H9 (cell line): ENCODE results near the gene OLA1. TPM values are rescaled to one million over a fixed set of nuclear protein-coding genes. Genes with fewer than 3 reads are reported as not detected.

Source experiments
- DNase-seq: peaks from one replicate; pipeline ENCODE4 v3.0.0-alpha.2; 2017
- H2AFZ ChIP-seq: one replicate; pipeline ENCODE4 v1.6.1; 2013; ENCODE audit warnings: mild to moderate bottlenecking, low read length, control low read depth, moderate library complexity
- H2AK5ac ChIP-seq: 2 replicates; pipeline ENCODE4 v1.6.1; 2013; ENCODE audit warnings: low read length, control low read depth, mixed read lengths; ENCODE audit not compliant: insufficient read length
- H2BK120ac ChIP-seq: one replicate; pipeline ENCODE4 v1.6.1; 2013; ENCODE audit warnings: low read depth, mild to moderate bottlenecking, low read length, control low read depth, inconsistent platforms; ENCODE audit not compliant: poor library complexity, severe bottlenecking
- H2BK12ac ChIP-seq: 2 replicates; pipeline ENCODE4 v1.6.1; 2013; ENCODE audit warnings: low read length, control low read depth, mixed read lengths, low read depth; ENCODE audit not compliant: insufficient read length
- H2BK15ac ChIP-seq: 2 replicates; pipeline ENCODE4 v1.6.1; 2013; ENCODE audit warnings: low read depth, low read length, control low read depth
- H2BK20ac ChIP-seq: one replicate; pipeline ENCODE4 v1.6.1; 2013; ENCODE audit warnings: low read depth, mild to moderate bottlenecking, low read length, control low read depth, inconsistent platforms; ENCODE audit not compliant: poor library complexity, severe bottlenecking
- H2BK5ac ChIP-seq: 2 replicates; pipeline ENCODE4 v1.6.1; 2013; ENCODE audit warnings: low read length, control low read depth, mixed read lengths; ENCODE audit not compliant: insufficient read length
- H3K14ac ChIP-seq: 2 replicates; pipeline ENCODE4 v1.6.1; 2013; ENCODE audit warnings: low read length, control low read depth; ENCODE audit not compliant: insufficient read depth
- H3K18ac ChIP-seq: 2 replicates; pipeline ENCODE4 v1.6.1; 2013; ENCODE audit warnings: low read depth, mild to moderate bottlenecking, mixed read lengths, low read length, control low read depth; ENCODE audit not compliant: insufficient read length
- H3K23ac ChIP-seq: 2 replicates; pipeline ENCODE4 v1.6.1; 2013; ENCODE audit warnings: low read length, control low read depth, mixed read lengths, low read depth; ENCODE audit not compliant: insufficient read length
- H3K23me2 ChIP-seq: 2 replicates; pipeline ENCODE4 v1.6.1; 2013; ENCODE audit warnings: low read depth, mild to moderate bottlenecking, mixed read lengths, low read length, control low read depth; ENCODE audit not compliant: insufficient read length, poor library complexity, severe bottlenecking
- H3K27ac ChIP-seq: 2 replicates; pipeline ENCODE4 v1.5.1; 2013; ENCODE audit warnings: low read length, control low read depth, mixed read lengths, low read depth; ENCODE audit not compliant: insufficient read length
- H3K27me3 ChIP-seq: 2 replicates; pipeline ENCODE4 v1.6.1; 2013; ENCODE audit warnings: low read length, control low read depth, inconsistent platforms; ENCODE audit not compliant: insufficient read depth
- H3K4ac ChIP-seq: 2 replicates; pipeline ENCODE4 v1.6.1; 2013; ENCODE audit warnings: low read depth, mild to moderate bottlenecking, control low read depth, inconsistent platforms, low read length, moderate library complexity
- H3K4me1 ChIP-seq: 2 replicates; pipeline ENCODE4 v1.6.1; 2013; ENCODE audit warnings: low read length, control low read depth, inconsistent platforms; ENCODE audit not compliant: insufficient read depth
- H3K4me2 ChIP-seq: 2 replicates; pipeline ENCODE4 v1.6.1; 2013; ENCODE audit warnings: low read length, control low read depth, mixed read lengths; ENCODE audit not compliant: insufficient read length, insufficient read depth
- H3K56ac ChIP-seq: 2 replicates; pipeline ENCODE4 v1.6.1; 2013; ENCODE audit warnings: low read depth, mild to moderate bottlenecking, mixed read lengths, low read length, control low read depth; ENCODE audit not compliant: insufficient read length
- H3K79me1 ChIP-seq: 2 replicates; pipeline ENCODE4 v1.6.1; 2013; ENCODE audit warnings: low read depth, mild to moderate bottlenecking, moderate library complexity, low read length, control low read depth, inconsistent platforms; ENCODE audit not compliant: insufficient read depth, poor library complexity, severe bottlenecking
- H3K79me2 ChIP-seq: 2 replicates; pipeline ENCODE4 v1.6.1; 2013; ENCODE audit warnings: low read length, control low read depth, inconsistent platforms; ENCODE audit not compliant: insufficient read depth
- H3K9ac ChIP-seq: 2 replicates; pipeline ENCODE4 v1.6.1; 2013; ENCODE audit warnings: low read length, control low read depth, mixed read lengths; ENCODE audit not compliant: insufficient read length; ENCODE audit errors: extremely low read depth
- H3K9me3 ChIP-seq: one replicate; pipeline ENCODE4 v1.6.1; 2013; ENCODE audit warnings: low read depth, low read length, inconsistent platforms; ENCODE audit not compliant: control insufficient read depth
- H3T11ph ChIP-seq: one replicate; pipeline ENCODE4 v1.6.1; 2013; ENCODE audit warnings: mild to moderate bottlenecking, low read length, control low read depth, inconsistent platforms
- H4K20me1 ChIP-seq: one replicate; pipeline ENCODE4 v1.6.1; 2013; ENCODE audit not compliant: control insufficient read depth, insufficient read length, insufficient read depth
- H4K5ac ChIP-seq: 2 replicates; pipeline ENCODE4 v1.6.1; 2013; ENCODE audit warnings: low read depth, mild to moderate bottlenecking, mixed read lengths, low read length, control low read depth; ENCODE audit not compliant: insufficient read length
- H4K8ac ChIP-seq: replicated peaks from 2 replicates; pipeline ENCODE4 v1.6.1; 2013; ENCODE audit warnings: low read length, control low read depth, mixed read lengths, low read depth; ENCODE audit not compliant: insufficient read length
- H4K91ac ChIP-seq: 2 replicates; pipeline ENCODE4 v1.6.1; 2013; ENCODE audit warnings: low read depth, mild to moderate bottlenecking, moderate library complexity, mixed read lengths, low read length, control low read depth; ENCODE audit not compliant: insufficient read length
- H3K27ac Mint-ChIP-seq, 3 experiments: 2 replicates in 2 of 3; 3 replicates in 1 of 3; pipeline ENCODE4 v1.8.0; 2020 to 2021; ENCODE audit warnings: mixed read lengths in 3 of 3, mild to moderate bottlenecking in 1 of 3, moderate library complexity in 1 of 3
- H3K27me3 Mint-ChIP-seq: 2 replicates; pipeline ENCODE4 v1.8.0; 2021; ENCODE audit warnings: low read depth, mild to moderate bottlenecking, moderate library complexity, mixed read lengths
- H3K36me3 Mint-ChIP-seq, 3 experiments: 2 replicates in 2 of 3; 3 replicates in 1 of 3; pipeline ENCODE4 v1.8.0; 2020 to 2021; ENCODE audit warnings: low read depth in 3 of 3, mixed read lengths in 3 of 3; ENCODE audit not compliant: insufficient read depth in 1 of 3
- H3K4me1 Mint-ChIP-seq, 2 experiments: 2 replicates each; pipeline ENCODE4 v1.8.0; 2020; ENCODE audit warnings: mixed read lengths in 2 of 2
- H3K4me3 Mint-ChIP-seq, 2 experiments: 2 replicates in 1 of 2; 3 replicates in 1 of 2; pipeline ENCODE4 v1.8.0; 2020 to 2021; ENCODE audit warnings: mild to moderate bottlenecking in 2 of 2, mixed read lengths in 2 of 2, moderate library complexity in 1 of 2
- H3K9me3 Mint-ChIP-seq, 2 experiments: 2 replicates in 1 of 2; 3 replicates in 1 of 2; pipeline ENCODE4 v1.8.0; 2020; ENCODE audit warnings: mild to moderate bottlenecking in 2 of 2, mixed read lengths in 2 of 2, moderate library complexity in 1 of 2
- WGBS: extraction: QIAGEN DNeasy Blood & Tissue Kit; methylation state at CpG from one replicate; pipeline ENCODE4 v1.1.7; 2013; ENCODE audit warnings: missing lambda C conversion rate, low lambda C conversion rate, mixed read lengths; ENCODE audit not compliant: insufficient read length; ENCODE audit errors: extremely low coverage; 5-methylcytosine and 5-hydroxymethylcytosine counted together
- total RNA-seq: library from RNA; stranded (reverse); gene quantifications from 2 replicates; pipeline ENCODE4 v1.2.1, GENCODE V29; 2021
- TF ChIP-seq, protein P1 (sequence below): fragments of 200-600 bp; sonication (generic); conservative IDR thresholded peaks from 3 replicates; pipeline ENCODE4 v1.8.0; 2021; ENCODE audit warnings: antibody characterized with exemption, mild to moderate bottlenecking

Gene OLA1
- total RNA-seq, 1 experiment from 2014 or later: 133 TPM

DNA sequence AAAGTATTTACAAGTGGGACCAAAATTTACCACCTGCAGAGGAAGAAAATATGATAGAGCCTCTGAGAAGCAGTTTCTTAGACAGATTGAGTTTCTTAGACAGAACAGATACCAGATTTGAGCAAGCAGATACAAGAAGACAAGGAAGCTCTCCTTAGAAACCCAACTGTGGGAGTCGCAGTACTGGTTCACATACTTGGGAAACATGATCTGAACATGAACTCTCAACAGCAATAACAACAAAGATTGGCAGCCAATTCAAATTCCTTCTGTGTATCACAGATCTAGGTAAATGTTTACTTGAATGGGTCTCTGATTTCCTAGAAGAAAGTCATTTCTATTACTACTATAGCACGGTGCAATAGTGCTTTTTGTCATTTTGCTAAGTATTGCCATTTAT lies 82.1 kb downstream of the OLA1 start:
- Histone ChIP-seq H3K79me1 (no peaks in the 10 kb centered on the region), H2BK15ac (no peak overlapping the region), H3K23ac (no peak overlapping the region), H2BK20ac (no peak overlapping the region), H3K27me3 (no peaks in the 10 kb centered on the region), H3K27ac (no peak overlapping the region), H4K5ac (no peak overlapping the region), H3K23me2 (no peaks in the 10 kb centered on the region), H3K9me3 (no peaks in the 10 kb centered on the region), H4K20me1 (no peaks in the 10 kb centered on the region), H3T11ph (no peak overlapping the region), H3K4me2 (no peak overlapping the region), H3K18ac (no peak overlapping the region), H3K56ac (no peak overlapping the region), H3K14ac (no peak overlapping the region), H3K79me2 (no peaks in the 10 kb centered on the region; the same call in 1 of the 2 replicates), H3K4ac (no peak overlapping the region), H2BK12ac (no peak overlapping the region), H3K9ac (no peak overlapping the region), H2AK5ac (no peak overlapping the region), H2AFZ (no peak overlapping the region), H2BK5ac (no peak overlapping the region), H4K91ac (no peak overlapping the region), H3K4me1 (no peaks in the 10 kb centered on the region), H4K8ac (no peak overlapping the region), H2BK120ac (no peak overlapping the region)
- no peak overlapping the region for H3K27ac Mint-ChIP-seq
- no peaks in the 10 kb centered on the region for H3K27me3 Mint-ChIP-seq
- peaks cover 9 to 17% of the 10 kb centered on the region in 2 experiments for H3K9me3 Mint-ChIP-seq
- no peaks in the 10 kb centered on the region for H3K4me1 Mint-ChIP-seq
- no peak overlapping the region for H3K4me3 Mint-ChIP-seq
- TF ChIP-seq, protein P1, sequence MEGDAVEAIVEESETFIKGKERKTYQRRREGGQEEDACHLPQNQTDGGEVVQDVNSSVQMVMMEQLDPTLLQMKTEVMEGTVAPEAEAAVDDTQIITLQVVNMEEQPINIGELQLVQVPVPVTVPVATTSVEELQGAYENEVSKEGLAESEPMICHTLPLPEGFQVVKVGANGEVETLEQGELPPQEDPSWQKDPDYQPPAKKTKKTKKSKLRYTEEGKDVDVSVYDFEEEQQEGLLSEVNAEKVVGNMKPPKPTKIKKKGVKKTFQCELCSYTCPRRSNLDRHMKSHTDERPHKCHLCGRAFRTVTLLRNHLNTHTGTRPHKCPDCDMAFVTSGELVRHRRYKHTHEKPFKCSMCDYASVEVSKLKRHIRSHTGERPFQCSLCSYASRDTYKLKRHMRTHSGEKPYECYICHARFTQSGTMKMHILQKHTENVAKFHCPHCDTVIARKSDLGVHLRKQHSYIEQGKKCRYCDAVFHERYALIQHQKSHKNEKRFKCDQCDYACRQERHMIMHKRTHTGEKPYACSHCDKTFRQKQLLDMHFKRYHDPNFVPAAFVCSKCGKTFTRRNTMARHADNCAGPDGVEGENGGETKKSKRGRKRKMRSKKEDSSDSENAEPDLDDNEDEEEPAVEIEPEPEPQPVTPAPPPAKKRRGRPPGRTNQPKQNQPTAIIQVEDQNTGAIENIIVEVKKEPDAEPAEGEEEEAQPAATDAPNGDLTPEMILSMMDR: no peak
- no CpG with 5 or more reads among the region's 2 CpGs for WGBS
- peaks cover 14 to 19% (median 17%) of the 10 kb centered on the region in 3 experiments for H3K36me3 Mint-ChIP-seq
- no peak for DNase-seq
